GM15510 (cell line): Measurements from ENCODE around the gene EXOSC5.

ENCODE experiments used
- POLR2A ChIP-seq: IDR thresholded peaks from 3 replicates; pipeline ENCODE4 v1.6.1; 2011; ENCODE audit warnings: borderline replicate concordance; ENCODE audit not compliant: insufficient read length; ENCODE audit errors: extremely low read depth

EXOSC5 gene

GRCh38 chr19:41431426-41432386, 34.5 kb upstream of the EXOSC5 start:
- no peak for TF ChIP-seq POLR2A

DNA sequence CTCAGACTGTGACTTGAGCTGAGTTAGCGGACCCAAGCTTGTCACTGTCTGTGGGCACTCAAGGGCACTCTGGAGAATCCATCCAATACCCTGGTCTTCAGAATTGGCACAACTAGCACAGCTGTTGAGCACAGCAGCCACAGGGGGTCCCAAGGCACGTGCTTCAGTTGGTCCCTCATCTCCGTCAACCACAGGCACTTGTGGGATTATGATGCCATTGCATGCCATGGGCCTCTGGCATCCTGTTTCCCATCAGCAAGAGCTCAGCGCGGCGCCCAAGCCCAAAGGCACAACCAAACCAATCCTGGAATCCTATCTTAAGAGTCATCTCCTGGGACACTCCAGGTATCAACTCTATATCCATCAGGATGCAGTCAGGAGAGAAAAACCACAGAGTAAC, 33.8 kb upstream of the EXOSC5 start:
- TF ChIP-seq POLR2A, result no peak

DNA sequence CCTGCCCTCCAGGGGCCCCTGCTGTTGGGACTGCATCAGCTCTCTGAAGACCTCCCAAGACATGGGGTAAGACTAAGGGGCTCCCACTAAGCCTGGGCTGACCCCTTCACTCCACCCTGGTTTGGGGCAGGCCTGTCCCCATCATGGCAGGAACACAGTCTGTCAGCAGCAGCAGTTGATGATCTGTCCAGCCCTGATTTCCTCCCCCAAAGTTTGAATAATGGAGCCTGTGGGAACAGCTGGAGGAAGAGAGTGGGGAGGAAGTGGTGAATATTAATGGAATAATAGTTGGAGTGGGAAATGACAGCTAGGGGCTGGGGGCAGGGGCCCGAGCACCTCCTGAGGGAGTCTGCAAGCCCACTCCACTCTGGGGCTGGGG, 31.3 kb upstream of the EXOSC5 start:
- TF ChIP-seq POLR2A, result no peak

DNA sequence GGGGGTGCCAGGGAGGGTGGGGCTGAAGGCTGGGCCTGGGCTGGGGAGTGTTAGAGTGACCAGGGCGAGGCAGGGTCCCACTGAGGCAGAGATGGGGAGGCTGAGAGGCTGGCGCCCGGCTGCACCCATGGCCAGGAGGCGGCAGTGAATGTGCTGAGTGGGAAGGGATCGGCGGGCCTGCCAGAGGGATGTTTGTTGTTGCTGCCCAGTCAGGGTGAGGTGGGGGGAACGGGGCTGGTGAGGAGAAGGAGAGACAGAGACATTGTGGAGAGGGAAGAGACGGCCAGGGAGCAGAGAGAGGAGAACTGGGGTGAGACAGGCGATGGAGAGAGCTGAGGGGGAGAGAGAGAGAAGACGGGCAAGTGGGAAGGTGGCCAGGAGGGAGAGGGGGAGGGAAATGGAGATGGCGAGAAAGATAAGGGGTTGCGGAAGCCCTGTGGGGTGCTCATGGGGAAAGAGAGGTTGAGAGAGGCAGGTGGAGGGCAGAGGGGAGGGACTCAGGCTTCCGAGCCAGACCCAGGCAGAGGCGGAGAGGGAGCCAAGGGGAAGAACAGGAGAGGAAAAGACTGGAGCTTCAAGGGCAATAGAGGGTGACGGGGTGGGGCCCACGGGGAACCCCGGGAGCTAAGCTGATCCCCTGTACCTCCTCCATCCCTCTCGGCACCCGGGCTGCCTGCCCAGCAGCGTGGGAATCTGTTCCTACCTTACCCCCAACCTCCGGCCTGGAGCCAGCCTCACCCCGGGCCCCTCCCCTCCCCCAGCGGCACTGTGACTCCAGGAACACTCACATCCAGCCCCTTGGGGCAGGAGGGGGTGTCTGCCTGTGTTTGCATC, 30.7 kb upstream of the EXOSC5 start:
- no peak for TF ChIP-seq POLR2A

- TF ChIP-seq POLR2A, result no peak
Observed at GRCh38 chr19:41426952-41427646, 29.9 kb upstream of the EXOSC5 start, which contains the start of gene B3GNT8. TSS of gene B3GNT8 (minus strand) at chr19:41427374. CDS start at chr19:41426778, 596 bp downstream.

- TF ChIP-seq POLR2A, result no peak
Observed at GRCh38 chr19:41426116-41426841, 29.1 kb upstream of the EXOSC5 start.

- TF ChIP-seq POLR2A, result no peak
Observed at GRCh38 chr19:41425174-41426115, 28.3 kb upstream of the EXOSC5 start.

DNA sequence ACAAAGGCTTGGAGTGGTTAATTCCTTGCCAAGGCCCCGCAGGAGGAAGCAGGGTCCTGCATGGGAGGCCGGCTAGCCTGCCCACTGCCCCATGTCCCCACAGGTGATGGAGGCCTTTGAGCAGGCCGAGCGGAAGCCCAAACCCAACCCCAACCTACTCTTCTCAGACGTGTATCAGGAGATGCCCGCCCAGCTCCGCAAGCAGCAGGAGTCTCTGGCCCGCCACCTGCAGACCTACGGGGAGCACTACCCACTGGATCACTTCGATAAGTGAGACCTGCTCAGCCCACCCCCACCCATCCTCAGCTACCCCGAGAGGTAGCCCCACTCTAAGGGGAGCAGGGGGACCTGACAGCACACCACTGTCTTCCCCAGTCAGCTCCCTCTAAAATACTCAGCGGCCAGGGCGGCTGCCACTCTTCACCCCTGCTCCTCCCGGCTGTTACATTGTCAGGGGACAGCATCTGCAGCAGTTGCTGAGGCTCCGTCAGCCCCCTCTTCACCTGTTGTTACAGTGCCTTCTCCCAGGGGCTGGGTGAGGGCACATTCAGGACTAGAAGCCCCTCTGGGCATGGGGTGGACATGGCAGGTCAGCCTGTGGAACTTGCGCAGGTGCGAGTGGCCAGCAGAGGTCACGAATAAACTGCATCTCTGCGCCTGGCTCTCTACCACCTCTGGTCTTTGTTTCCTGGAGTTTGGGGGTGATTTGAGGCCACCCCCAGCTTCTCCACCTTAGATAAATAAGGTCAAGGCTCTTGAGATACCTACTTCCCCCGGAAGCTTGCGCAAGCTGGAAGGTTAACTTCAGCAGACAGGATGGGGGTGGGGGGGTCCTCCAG, 27.4 kb upstream of the EXOSC5 start:
- TF ChIP-seq POLR2A, result no peak

GRCh38 chr19:41422955-41423354, 25.8 kb upstream of the EXOSC5 start:
- no peak for TF ChIP-seq POLR2A

- TF ChIP-seq POLR2A, result no peak
Observed at GRCh38 chr19:41422456-41422855, 25.3 kb upstream of the EXOSC5 start.

- TF ChIP-seq POLR2A, result no peak
Observed at GRCh38 chr19:41421973-41422372, 24.8 kb upstream of the EXOSC5 start.

GRCh38 chr19:41421314-41421713, 24.2 kb upstream of the EXOSC5 start:
- no peak for TF ChIP-seq POLR2A
